GM23338 (cell line): ENCODE measurements around the gene CORO1C. TPM values are rescaled to one million over a fixed set of nuclear protein-coding genes. Genes with fewer than 3 reads are reported as not detected.

Experiments used
- ATAC-seq: fragments of 200-7000 bp; cut with Tn5 transposase; 3 replicates; pipeline ENCODE4 v1.9.1; 2020
- DNase-seq: peaks from one replicate; pipeline ENCODE4 v3.0.0-alpha.2; 2015; ENCODE audit warnings: low spot score
- H2AFZ ChIP-seq: fragments of 200-600 bp; sonication (generic); 2 replicates; pipeline ENCODE4 v1.8.0; 2016; ENCODE audit warnings: antibody characterized with exemption, mild to moderate bottlenecking, moderate library complexity
- H3F3A ChIP-seq: fragments of 200-600 bp; sonication (generic); replicated peaks from 2 replicates; pipeline ENCODE4 v1.8.0; 2017; ENCODE audit warnings: antibody characterized with exemption, mixed run types, low read depth
- H3K27ac ChIP-seq: fragments of 200-600 bp; sonication (generic); 2 replicates; pipeline ENCODE4 v1.6.1; 2016; ENCODE audit warnings: low read depth
- H3K27me3 ChIP-seq: fragments of 200-600 bp; sonication (generic); 2 replicates; pipeline ENCODE4 v1.8.0; 2016; ENCODE audit warnings: mild to moderate bottlenecking, mixed run types, moderate library complexity; ENCODE audit not compliant: insufficient read depth
- H3K36me3 ChIP-seq: fragments of 200-600 bp; sonication (generic); 2 replicates; pipeline ENCODE4 v1.8.0; 2016; ENCODE audit warnings: mild to moderate bottlenecking; ENCODE audit not compliant: insufficient read depth
- H3K4me1 ChIP-seq: fragments of 200-600 bp; sonication (generic); 2 replicates; pipeline ENCODE4 v1.8.0; 2016; ENCODE audit warnings: mild to moderate bottlenecking, moderate library complexity; ENCODE audit not compliant: insufficient read depth
- H3K4me2 ChIP-seq: fragments of 200-600 bp; sonication (generic); 2 replicates; pipeline ENCODE4 v1.7.1; 2017; ENCODE audit warnings: mixed run types
- H3K4me3 ChIP-seq: fragments of 200-600 bp; sonication (generic); 2 replicates; pipeline ENCODE4 v1.6.1; 2016; ENCODE audit warnings: mixed run types
- H3K79me2 ChIP-seq: fragments of 200-600 bp; sonication (generic); replicated peaks from 2 replicates; pipeline ENCODE4 v1.8.0; 2017; ENCODE audit warnings: mild to moderate bottlenecking; ENCODE audit not compliant: insufficient read depth
- H3K9me2 ChIP-seq: fragments of 200-600 bp; sonication (generic); 2 replicates; pipeline ENCODE4 v1.8.0; 2017; ENCODE audit not compliant: insufficient read depth
- H4K20me1 ChIP-seq: fragments of 200-600 bp; sonication (generic); replicated peaks from 2 replicates; pipeline ENCODE4 v1.8.0; 2017; ENCODE audit warnings: mild to moderate bottlenecking; ENCODE audit not compliant: insufficient read depth
- H3K27ac Mint-ChIP-seq: 2 replicates; pipeline ENCODE4 v1.8.0; 2020; ENCODE audit warnings: inconsistent platforms, mild to moderate bottlenecking, moderate library complexity, mixed read lengths
- H3K27me3 Mint-ChIP-seq: 3 replicates; pipeline ENCODE4 v1.8.0; 2022; ENCODE audit warnings: low read depth, mild to moderate bottlenecking, moderate library complexity, mixed read lengths, inconsistent platforms; ENCODE audit not compliant: insufficient read depth, poor library complexity
- H3K36me3 Mint-ChIP-seq: 3 replicates; pipeline ENCODE4 v1.8.0; 2021; ENCODE audit warnings: low read depth, mild to moderate bottlenecking, inconsistent platforms, moderate library complexity, mixed read lengths
- H3K4me1 Mint-ChIP-seq: 3 replicates; pipeline ENCODE4 v1.8.0; 2020; ENCODE audit warnings: mild to moderate bottlenecking, inconsistent platforms, mixed read lengths
- H3K4me3 Mint-ChIP-seq: 3 replicates; pipeline ENCODE4 v1.8.0; 2021; ENCODE audit warnings: moderate library complexity, mild to moderate bottlenecking, inconsistent platforms, mixed read lengths
- H3K9me3 Mint-ChIP-seq: 3 replicates; pipeline ENCODE4 v1.8.0; 2020; ENCODE audit warnings: moderate library complexity, mild to moderate bottlenecking, inconsistent platforms, mixed read lengths
- CTCF ChIP-seq, 2 experiments: fragments of 200-600 bp in 1 of 2; sonication (generic) in 1 of 2; conservative IDR thresholded peaks; 2 replicates each; pipeline versions ENCODE4 v1.5.1 to v1.6.1; 2016 to 2017; ENCODE audit warnings: antibody characterized with exemption in 2 of 2, low read depth in 2 of 2, mild to moderate bottlenecking in 2 of 2, moderate library complexity in 1 of 2
- ETS1 ChIP-seq: IDR thresholded peaks from 2 replicates; pipeline ENCODE4 v1.6.1; 2016; ENCODE audit warnings: antibody characterized with exemption
- REST ChIP-seq: IDR thresholded peaks from one replicate; pipeline ENCODE4 v1.6.1; 2018; ENCODE audit warnings: antibody characterized with exemption; ENCODE audit not compliant: unreplicated experiment
- STAT1 ChIP-seq: IDR thresholded peaks from one replicate; pipeline ENCODE4 v1.6.1; 2016; ENCODE audit warnings: antibody characterized with exemption; ENCODE audit not compliant: unreplicated experiment
- ZNF331 ChIP-seq: fragments of 250-450 bp; sonication (Bioruptor Pico); IDR thresholded peaks from 2 replicates; pipeline ENCODE4 v1.5.0; 2020; ENCODE audit warnings: low read depth, mild to moderate bottlenecking, moderate library complexity
- ZNF462 ChIP-seq: fragments of 250-450 bp; sonication (Bioruptor Pico); IDR thresholded peaks from 2 replicates; pipeline ENCODE4 v1.5.0; 2020; ENCODE audit warnings: mild to moderate bottlenecking, moderate library complexity
- polyA plus RNA-seq: library from polyadenylated mRNA; unstranded; fragments of >200 nt; fragmentation: Nextera tagmentation; extraction: Ambion mirVana; gene quantifications from 2 replicates; pipeline ENCODE4 v1.2.1, GENCODE V29; 2016
- total RNA-seq: library from RNA; depleted of rRNA; stranded (reverse); fragments of >200 nt; shearing (Covaris generic); gene quantifications from 2 replicates; pipeline ENCODE4 v1.2.3, GENCODE V29; 2014

Gene CORO1C
- total and polyA plus RNA-seq, 2 experiments from 2014 or later = 59.2 to 89.5 TPM

- H3K27me3 Mint-ChIP-seq = peaks cover 2% of the 10 kb centered on the region
- no peak for DNase-seq
- H3K4me1 Mint-ChIP-seq = peaks cover 42% of the 10 kb centered on the region
- Histone ChIP-seq H3K4me1 (peaks cover 13% of the 10 kb centered on the region), H3K4me3 (no peak overlapping the region), H3K4me2 (no peak overlapping the region), H3K36me3 (no peaks in the 10 kb centered on the region), H2AFZ (no peak overlapping the region), H3K27me3 (no peaks in the 10 kb centered on the region), H3K27ac (peak overlapping the region; percentile 97), H3F3A (no peaks in the 10 kb centered on the region), H4K20me1 (no peaks in the 10 kb centered on the region; the same call in 1 of the 2 replicates), H3K79me2 (peaks cover 79% of the 10 kb centered on the region), H3K9me2 (no peaks in the 10 kb centered on the region)
- no peak overlapping the region; the same call in 2 of the 3 replicates for H3K4me3 Mint-ChIP-seq
- no peak for TF ChIP-seq ZNF331 (CRISPR knock-in tag)
- TF ChIP-seq ZNF462 (CRISPR knock-in tag) = no peak
- no peak for ATAC-seq
- H3K36me3 Mint-ChIP-seq = peaks cover 11% of the 10 kb centered on the region; the same call in 2 of the 3 replicates
- no peaks in the 10 kb centered on the region for H3K9me3 Mint-ChIP-seq
- peak overlapping the region; percentile 84 for H3K27ac Mint-ChIP-seq
Measured at GRCh38 chr12:108693186-108693730, 38.1 kb downstream of the CORO1C start.

- Mint-ChIP-seq H3K36me3 (peaks cover 8% of the 10 kb centered on the region; the same call in 2 of the 3 replicates), H3K4me3 (peak overlapping the region; percentile 16; the same call in 2 of the 3 replicates), H3K27me3 (peaks cover 2% of the 10 kb centered on the region), H3K27ac (peak overlapping the region; percentile 98), H3K9me3 (no peaks in the 10 kb centered on the region), H3K4me1 (peaks cover 40% of the 10 kb centered on the region)
- Histone ChIP-seq H3F3A (no peaks in the 10 kb centered on the region), H3K36me3 (no peaks in the 10 kb centered on the region), H3K4me1 (peaks cover 13% of the 10 kb centered on the region), H2AFZ (no peak overlapping the region), H4K20me1 (no peaks in the 10 kb centered on the region; the same call in 1 of the 2 replicates), H3K79me2 (peaks cover 74% of the 10 kb centered on the region), H3K4me3 (no peak overlapping the region), H3K27me3 (no peaks in the 10 kb centered on the region), H3K9me2 (no peaks in the 10 kb centered on the region), H3K4me2 (peak overlapping the region; percentile 4), H3K27ac (peak overlapping the region; percentile 97)
- DNase-seq (no peak), ATAC-seq (peak; percentile 28)
- TF ChIP-seq REST (no peak), ETS1 (no peak), STAT1 (no peak), CTCF (conservative IDR thresholded peaks at IDR 0.05; ENCODE audit: low read depth in 2 of 2) (no peak)
Measured at GRCh38 chr12:108691998-108692808, 39.1 kb downstream of the CORO1C start.
